Left forelimb (tissue), 1 donor: ENCODE data around the gene NR1D1.

Source experiments
- DNase-seq: peaks from one replicate; pipeline ENCODE4 v3.0.0-alpha.2; 2018; ENCODE audit warnings: low spot score

Gene NR1D1

DNA sequence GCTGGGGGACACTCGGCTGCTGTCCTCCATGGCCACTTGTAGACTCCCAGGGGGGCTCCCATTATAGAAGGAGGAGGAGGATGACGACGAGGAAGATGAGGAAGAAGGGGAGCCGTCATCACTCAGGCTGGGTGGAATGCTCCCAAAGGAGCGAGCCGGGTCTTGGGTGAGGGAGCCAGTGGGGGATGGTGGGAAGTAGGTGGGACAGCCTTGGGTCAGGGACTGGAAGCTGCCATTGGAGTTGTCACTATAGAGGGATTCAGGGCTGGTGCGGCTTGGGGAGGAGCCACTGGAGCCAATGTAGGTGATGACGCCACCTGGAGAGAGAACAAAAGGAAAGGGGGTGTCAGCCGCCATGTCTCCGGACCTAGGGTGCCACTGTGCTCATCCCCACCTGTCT lies 3.3 kb downstream of the NR1D1 start:
- DNase-seq: no peak

DNA sequence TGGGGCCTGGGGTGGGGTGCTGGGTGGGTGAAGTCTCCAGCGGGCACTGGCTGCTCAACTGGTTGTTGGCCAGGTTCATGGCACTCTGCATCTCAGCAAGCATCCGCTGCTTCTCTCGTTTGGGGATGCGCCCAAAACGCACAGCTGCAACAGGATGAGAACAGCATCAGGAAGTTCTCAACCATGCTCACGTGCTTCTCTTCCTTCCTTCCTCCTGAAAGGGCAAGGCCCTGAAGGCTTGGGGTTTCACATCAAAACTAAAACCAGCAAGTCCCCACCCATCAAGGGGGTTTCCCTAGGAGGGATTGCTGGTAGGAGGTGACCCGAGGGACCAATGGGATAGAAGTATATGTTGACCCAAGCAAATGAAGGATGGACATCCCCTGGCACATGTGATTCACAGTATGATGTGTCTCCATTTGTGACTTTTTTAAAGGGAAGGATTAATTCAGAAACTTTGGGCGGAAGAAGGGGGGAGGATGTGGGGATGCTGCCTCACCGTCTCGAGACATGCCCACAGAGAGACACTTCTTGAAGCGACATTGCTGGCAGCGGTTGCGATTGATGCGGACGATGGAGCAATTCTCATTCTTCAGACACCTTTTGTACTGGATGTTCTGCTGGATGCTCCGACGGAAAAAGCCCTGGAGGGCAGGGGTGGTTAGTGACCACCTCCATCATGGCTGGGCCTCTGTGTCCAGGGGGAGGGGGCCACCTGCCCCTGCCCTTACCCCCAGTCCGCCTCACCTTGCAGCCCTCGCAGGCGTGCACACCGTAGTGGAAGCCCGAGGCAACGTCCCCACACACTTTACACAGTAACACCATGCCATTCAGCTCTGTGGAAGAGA lies 4.2 kb downstream of the NR1D1 start:
- DNase-seq: no peak

DNA sequence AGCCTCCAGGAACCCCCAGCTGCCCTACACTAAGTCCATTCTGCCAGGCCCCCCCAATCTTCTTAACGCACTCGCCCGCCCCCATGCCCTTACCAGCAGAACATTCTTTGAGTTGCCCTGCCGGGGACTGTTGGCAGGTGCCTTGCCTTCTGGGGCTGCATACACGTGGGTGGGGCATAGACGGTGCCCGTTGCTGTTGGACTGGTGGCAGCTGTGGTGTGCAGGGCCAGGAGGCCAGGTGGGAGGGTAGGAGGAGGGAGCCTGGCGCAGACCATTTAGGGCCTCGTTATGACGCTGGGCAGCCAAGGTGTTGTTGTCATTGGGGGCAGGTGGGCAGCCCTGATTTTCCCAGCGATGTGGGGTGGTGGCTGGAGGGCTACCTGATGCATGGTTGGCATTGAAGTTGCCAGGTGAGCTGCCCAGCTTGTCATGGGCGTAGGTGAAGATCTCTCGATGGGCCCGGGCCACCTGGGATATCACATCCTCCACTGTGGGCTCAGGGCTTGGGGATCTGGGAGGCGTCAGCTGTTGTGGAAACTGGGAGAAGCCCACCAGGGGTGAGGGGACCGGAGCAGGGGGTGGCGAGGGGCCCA lies 4.9 kb downstream of the NR1D1 start:
- DNase-seq: no peak

DNA sequence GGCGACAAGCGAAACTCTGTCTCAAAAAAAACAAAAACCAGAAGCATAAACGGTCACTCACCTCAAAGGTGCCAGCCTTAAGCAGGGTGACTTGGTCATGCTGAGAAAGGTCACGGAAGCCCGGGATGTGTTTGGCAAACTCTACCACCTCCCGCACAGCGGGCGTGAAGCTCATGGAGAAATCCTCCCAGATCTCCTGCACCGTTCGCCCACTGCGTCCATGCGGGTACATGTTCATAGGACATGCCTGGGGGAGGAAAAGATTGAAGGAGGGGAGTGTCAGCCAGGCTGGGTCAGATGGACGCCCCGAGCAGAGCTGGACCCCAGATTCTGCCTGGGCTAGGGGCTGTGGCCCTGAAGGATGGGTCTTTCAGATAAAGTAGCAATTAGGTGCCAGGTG lies 5.5 kb downstream of the NR1D1 start:
- no peak for DNase-seq

DNA sequence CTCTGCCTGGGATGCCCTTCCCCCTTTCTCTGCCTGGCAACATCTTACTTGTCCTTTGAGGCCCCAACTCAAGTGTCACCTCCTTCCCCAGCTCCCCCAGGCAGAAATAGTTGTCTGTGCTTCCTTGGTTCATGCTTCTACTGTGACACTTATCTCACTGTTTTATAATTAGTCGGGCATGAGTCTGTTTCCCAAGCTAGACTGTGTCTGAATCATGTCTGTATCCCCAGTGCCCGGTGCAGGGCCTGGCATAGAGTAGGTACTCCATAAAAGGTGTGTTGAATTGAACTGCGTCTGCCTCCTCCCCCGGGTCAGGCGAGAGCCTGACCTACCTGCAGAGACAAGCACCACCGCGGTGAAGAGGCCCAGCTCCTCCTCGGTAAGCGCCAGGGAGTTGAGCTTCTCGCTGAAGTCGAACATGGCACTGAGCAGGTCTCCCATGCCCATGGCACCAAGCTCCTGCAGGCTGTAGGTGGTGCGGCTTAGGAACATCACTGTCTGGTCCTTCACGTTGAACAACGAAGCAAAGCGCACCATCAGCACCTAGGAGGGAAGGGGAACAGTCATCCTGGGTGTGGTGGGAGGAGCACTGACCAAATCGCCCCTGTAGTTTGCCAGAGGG lies 6.7 kb downstream of the NR1D1 start:
- DNase-seq: no peak

DNA sequence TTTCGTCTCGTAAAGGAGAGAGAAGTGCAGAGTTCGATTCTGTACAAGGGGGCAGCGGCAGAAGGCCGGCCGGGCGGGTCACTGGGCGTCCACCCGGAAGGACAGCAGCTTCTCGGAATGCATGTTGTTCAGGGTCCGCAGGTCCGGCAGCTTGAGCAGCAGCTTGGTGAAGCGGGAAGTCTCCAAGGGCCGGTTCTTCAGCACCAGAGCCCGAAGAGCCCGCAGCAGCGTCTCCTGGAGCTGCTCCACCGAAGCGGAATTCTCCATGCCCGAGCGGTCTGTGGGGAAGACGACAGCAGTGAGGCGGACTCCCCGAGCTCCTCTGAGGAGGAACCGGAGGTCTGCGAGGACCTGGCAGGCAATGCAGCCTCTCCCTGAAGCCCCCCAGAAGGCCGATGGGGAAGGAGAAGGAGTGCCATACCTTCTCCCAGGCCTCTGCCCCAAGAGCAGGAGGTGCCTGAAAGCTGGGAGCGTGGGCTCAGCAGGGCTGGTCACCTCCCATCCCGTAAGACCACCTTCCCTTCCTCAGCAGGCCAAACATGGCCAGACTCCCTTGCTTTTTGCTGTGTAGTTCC lies 7.3 kb downstream of the NR1D1 start:
- DNase-seq: no peak

DNA sequence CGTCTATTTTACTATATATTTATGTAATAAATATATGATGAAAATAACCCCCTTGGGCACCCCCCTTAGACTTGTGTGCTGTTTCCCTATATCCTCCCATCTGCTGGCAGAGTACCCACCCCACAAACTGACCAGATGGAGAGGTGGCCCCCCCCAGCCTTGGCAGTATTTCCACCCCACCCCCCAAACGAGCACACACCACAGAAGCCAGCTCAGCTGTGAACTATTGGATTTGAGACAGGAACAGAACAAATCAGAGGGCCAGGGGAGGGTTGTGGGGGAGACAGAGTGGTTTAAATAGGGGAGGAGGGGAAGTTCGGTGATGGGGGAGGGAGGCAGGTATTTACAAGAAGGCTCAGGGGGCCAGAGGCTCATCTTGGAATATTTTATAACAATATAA lies 7.8 kb downstream of the NR1D1 start:
- no peak for DNase-seq

DNA sequence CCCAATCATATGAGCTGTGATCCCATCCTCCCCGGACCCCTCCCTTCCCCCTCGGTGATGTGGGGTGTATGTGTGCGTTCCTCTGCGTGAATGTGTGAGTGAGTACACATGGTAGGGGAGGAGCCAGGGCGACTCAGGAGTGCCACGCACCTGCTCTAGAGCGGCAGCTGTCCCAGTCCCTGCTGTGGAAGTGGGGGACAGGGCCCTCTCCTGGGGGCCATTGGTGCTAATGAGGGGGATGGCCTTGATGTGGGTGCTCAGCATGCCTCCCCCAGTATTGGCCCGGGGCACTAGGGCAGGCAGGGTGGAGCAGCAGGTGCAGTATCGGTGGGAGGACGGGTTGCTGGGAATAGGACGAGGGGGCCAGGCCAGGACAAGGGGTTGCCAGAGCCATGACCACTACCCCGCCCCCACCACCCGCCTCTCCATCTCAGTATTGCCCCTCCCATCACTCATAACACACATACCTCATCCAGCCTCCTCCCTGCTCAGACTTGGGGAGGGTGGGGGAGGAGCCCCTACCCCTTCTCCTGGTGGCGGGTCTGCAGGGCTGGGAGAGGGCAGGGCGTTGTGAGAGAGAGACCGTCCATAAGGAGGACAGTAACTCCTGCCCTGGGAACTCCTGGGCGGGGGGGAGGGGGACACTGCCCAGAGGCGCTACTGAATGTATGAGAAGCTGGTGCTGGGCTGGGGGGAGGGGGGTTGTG lies 8.5 kb downstream of the NR1D1 start:
- DNase-seq: no peak

DNA sequence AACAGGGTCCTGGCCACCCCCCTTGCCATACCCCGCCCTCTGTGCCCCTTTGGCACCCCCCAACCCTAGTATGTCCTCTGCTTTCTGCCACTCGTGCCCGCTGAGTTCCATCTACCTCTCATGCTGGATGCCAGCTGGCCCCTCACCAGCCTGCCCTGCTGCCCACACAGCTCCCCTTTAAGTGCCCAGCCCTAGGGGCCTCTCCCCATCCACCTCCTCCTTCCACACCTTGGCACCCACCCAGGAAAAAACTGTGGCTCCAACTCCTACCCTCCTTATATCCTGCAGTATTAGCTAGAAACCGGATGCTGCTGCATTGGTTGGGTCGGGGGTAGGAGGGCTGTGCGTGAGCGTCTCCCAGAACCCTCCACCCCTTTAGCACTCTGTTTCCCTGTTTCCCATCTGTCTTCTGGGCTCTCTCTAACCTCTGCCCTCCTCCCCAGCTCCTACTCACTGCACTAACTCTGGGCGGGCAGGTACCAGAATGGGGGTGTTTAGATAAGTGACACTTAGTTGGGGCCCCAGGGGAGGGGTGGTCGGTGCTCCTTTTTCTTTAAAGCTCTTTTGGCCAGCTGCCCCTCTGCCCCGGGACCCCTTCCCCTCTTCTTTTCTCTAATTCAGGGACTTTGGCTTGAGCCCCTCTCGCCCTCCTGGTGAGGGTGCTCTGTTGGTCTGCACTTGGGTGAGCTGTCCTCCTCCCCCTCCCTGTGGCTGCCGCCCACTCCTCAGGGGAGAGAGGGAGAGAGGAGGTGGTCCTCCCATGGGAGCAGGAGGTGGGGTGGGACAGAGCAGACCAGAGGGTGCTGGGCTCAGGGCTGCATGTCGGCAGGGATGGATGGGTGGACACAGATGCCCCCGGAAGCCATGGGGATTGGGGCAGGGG lies 9.9 kb downstream of the NR1D1 start:
- peak; percentile 71 for DNase-seq

DNA sequence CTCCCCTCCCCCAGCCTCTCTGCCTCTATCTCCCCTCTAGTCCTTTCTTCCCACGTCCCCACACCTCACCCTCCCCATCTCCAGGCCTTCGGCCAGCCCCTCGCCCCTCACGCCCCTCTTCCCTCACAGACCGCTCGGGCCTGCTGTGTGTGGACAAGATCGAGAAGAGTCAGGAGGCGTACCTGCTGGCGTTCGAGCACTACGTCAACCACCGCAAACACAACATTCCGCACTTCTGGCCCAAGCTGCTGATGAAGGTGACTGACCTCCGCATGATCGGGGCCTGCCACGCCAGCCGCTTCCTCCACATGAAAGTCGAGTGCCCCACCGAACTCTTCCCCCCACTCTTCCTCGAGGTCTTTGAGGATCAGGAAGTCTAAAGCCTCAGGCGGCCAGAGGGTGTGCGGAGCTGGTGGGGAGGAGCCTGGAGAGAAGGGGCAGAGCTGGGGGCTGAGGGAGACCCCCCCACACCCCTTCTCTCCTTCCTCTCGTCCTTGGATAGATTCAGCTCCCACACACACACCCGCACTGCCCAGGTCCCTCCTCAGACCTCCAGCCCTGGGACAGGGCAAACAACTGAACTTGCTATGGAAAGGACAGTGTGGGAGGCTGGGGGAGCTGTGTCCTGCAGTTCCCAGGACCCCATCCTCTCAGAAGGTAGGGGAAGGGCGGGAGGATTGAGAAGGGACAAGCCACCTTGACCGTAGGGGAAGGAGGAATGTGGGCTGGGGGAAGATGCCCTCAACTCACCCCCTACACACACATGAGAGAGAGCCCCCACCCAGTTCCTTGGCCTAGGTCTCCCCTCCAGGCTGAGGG lies 11.1 kb downstream of the NR1D1 start:
- no peak for DNase-seq

DNA sequence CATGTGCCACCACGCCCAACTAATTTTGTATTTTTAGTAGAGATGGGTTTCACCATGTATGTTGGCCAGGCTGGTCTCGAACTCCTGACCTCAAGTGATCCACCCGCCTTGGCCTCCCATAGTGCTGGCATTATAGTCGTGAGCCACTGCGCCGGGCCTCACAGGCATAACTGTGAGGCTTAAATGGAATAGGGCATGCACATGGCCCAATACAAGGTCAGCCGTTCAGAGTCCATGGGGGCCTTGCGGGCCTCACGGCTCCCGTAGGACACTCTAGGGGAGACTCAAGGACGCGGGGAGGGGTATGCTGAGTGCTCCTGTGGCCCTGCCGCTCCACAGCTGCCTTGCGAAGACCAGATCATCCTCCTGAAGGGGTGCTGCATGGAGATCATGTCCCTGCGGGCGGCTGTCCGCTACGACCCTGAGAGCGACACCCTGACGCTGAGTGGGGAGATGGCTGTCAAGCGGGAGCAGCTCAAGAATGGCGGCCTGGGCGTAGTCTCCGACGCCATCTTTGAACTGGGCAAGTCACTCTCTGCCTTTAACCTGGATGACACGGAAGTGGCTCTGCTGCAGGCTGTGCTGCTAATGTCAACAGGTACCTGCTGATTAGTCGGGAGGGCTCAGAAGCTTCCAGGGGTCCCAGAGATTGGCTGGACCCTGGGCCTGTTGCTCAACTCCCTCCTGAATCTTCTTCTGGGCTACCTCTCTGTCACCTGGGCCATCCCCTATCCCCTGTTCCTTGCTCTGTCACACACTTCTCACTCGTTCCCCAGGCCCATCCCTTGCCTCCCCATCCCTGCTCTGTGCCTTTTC lies 12.3 kb downstream of the NR1D1 start:
- no peak for DNase-seq

DNA sequence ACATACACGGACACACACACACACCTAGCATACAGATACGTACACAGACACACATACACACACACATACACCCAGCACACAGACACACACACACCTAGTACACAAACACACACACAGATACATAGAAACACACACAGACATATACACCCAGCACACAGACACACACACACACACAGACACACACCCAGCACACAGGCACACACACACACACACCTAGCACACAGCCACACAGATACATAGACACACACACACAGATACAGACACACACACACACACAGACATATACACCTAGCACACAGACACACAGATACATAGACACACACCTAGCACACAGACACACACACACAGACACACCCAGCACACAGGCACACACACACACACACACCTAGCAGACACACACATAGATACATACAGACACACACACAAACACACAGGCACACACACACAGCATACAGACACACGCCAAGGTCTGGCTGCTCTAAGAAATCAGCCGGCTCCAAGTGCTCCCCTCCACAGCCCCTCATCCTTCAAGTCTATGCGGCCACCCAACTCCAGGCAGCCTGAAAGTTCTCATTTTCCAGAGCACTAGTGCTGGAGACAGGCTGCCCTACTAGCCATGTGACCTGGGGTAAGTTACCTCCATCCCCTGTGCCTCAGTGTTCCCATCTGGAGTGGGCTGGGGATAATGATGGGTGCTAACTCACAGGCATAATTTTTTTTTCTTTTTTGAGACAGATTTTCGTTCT lies 13.2 kb downstream of the NR1D1 start:
- DNase-seq: no peak

DNA sequence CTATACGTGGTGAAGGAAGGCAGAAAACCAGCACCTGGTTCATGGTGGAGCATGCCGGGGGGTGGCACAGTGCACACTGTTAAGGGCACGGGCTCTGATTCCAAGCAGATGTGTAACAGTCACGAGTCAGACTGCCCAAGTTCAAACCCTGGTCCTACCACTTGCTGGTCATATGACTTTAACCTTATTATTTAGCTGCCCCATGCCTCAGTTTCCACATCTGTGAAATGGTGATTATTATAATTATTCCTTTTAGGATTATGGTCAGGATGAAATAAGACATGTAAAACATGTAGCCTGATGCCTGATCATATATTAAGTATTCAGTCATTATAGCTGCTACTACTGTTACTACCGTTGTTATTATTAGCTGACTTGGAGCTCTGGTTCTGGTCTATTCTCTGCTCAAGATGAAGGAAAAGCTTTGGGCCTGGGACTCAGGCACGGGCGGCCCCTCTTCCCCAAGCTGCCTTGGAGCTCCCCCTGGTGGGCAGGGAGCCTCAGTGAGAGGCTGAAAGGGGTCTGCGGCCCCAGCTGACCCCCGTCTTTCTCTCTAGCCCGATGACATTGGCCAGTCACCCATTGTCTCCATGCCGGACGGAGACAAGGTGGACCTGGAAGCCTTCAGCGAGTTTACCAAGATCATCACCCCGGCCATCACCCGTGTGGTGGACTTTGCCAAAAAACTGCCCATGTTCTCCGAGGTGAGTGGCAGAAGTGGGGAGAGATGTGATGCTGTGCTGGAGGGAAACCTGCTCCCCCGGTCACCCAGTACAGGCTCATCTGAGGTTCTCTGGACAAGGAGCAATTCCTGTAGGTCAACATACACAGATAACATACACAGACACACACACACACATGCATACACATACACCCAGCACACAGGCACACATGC lies 14.0 kb downstream of the NR1D1 start:
- no peak for DNase-seq

DNA sequence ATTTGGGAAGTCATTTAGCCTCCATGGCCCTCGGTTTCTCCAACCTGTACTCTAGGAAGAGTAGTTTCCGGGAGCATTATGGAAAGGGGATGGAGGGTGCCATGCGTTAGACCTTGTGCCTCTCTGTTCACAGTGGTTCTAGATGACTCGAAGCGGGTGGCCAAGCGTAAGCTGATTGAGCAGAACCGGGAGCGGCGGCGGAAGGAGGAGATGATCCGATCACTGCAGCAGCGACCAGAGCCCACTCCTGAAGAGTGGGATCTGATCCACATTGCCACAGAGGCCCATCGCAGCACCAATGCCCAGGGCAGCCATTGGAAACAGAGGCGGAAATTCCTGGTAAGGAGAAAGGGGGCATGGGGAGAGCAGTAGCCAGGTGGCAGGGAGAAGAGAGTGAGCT lies 15.9 kb downstream of the NR1D1 start:
- no peak for DNase-seq

DNA sequence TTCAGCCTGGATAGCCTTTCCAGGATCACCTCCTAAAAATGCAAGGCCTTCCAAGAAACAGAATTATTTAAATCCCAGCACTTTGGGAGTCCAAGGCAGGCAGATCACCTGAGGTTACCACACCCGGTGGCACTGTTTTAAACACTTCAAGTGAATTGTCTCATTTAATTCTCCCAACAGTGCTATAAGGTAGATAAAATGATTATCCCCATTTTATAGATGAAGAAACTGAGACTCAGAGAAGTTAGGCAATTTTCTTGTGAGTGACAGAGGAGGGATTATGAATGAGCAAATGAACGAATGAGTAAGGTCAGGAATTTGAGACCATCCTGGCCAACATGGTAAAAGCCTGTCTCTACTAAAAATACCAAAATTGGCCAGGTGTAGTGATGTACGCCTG lies 20.8 kb downstream of the NR1D1 start:
- DNase-seq: no peak

DNA sequence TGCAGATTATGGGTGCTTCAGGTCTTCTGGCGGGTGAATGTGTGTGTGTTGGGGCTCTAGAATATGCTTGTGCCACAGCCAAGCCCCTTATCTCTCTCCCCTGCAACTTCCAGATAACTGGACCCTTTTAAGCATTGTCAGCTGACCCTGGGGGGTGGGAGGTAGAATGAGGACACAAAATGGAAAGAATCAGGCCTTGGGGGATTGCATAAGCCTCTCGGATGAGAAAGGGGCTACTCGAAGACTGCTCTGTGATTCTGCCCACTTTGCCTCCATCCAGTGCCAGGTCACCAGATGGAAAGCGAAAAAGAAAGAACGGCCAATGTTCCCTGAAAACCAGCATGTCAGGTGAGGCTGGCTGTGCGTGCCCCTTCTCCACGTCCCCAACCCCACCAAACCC lies 23.8 kb downstream of the NR1D1 start:
- no peak for DNase-seq

DNA sequence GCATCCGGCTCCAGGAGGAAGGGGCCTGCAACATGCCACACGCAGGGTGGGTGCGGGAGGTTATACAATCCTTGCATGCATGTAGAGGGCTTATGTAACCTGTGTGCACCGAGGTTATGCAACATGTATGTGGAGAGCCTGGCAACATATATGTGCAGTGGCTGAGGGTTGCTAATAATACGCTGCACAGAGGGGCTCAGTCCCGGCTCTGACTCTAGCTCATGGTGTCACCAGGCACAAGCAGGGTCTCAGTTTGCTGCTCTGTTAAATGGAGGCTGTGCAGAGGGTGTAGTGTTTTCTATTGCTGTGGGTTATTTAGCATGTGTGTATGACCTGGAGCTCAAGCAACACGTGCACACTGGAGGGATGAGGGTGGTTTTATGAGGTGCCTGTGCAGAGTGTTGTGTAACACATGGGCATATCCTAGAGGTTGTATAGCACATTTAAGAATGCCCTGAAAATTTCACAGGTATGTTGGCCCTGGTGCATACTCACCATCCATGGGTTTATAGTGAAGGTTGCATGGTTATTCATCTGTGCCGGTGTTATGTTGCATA lies 24.4 kb downstream of the NR1D1 start:
- DNase-seq: no peak
